Stimulated activated CD8-positive, alpha-beta memory T cell treated with anti-CD3 and anti-CD28 coated beads, Interleukin-4, amount 100 ng/mL, for 24 hours (primary cell): ENCODE data around the gene DNAI1.
A peak's percentile ranks its signal among the peaks of the same experiment; 100 is the strongest.
"Not testable (repeated sequence)": the region's sequence is repeated elsewhere in the genome, so short reads cannot be mapped to it uniquely, and the experiment has no call there.

Source experiments
- DNase-seq: peaks from one replicate; pipeline ENCODE4 v3.0.0-alpha.2; 2020; ENCODE audit warnings: low read depth

Gene DNAI1

DNA sequence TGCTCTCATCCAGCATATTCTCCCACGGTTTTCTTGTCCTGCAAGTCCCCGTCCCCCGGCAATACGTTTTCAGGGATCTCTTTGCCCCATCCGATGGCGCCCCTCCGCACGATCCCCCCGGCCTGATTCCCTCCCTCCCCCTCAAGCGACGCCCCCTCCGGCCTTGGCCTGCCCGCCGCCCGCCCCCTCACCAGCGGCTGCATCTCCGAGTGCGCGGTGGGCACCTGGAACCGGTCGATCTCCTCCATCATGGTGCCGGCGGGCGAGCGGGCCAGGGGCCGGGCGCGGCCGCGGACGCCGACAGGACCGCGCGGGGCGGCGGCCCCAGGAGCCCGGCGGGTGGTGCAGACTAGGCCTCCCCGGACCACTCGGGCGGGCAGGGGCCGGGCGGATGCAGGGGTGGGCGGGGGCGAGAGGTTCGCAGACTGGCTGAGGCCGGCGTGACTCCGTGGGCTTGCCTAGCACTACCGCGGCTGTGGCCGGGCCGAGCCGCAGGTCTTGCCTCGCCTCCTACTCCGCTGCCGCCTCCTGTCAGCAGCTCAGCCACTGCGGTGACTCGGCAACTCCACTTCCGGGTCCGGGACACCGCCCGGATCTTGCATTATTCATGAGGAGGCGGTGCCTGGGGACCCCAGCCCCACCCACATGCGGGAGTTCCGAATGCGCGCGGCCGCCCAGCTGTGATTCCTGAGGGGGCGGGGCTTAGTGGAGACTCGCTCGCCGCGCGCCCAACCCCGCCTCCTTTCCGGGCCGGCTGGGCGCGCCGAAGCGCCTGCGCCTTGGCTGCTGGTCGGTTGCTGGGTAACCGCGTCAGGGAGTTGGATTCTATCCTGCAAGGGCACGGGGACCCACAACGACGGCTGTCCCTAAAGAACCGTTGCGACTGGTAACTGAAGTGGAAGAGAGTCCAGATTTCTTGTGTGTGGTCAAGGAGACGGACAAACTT is at the start of gene DNAI1, which contains the start of gene FAM219A:
Gene DNAI1 (plus strand): TSS at position 793 of the 946 bp plus-strand sequence. CDS start 201 bp downstream, outside the sequence.
Gene FAM219A (minus strand): TSS at position 558 of the 946 bp plus-strand sequence. CDS start 307 bp downstream, at position 251.
- DNase-seq = peak; percentile 98

DNA sequence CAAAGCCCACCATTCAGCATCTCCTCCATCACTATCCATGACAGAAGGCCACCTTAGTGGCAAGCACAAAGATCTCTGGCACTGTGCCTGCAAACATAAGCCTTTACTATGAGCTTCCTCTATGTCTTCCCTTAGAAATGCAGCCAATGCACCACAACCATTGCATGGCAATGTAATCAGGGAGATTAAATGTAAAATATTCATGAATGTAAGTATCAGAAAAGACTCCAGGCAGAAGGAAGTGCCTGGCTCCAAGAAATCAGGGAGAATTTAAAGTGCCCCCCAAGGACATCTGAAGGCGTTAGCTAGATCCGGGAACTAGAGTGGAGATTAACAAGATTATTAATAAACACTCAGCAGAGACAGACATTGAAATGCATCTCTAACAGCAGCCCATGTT is 49.5 kb upstream of the DNAI1 start:
- no peak for DNase-seq

DNA sequence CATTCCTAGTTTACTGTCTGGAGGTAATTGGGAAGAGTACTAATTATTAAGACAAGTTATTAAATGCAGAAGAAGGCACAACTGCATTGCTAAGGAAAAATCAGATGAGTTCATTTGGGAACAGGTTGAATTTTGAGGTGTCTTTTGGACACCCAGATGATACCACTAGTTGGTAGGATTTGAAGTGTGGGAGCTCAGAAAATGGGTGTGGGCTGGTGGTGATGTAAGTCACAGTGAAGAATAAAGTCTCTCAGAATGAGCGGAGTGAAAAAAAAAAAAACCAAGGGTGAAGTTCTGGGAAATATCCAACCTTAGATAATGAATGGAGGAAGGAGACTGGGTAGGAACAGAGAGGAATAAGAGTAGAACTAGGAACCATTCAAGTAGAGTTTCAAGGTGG is 46.3 kb upstream of the DNAI1 start:
- DNase-seq = no peak

DNA sequence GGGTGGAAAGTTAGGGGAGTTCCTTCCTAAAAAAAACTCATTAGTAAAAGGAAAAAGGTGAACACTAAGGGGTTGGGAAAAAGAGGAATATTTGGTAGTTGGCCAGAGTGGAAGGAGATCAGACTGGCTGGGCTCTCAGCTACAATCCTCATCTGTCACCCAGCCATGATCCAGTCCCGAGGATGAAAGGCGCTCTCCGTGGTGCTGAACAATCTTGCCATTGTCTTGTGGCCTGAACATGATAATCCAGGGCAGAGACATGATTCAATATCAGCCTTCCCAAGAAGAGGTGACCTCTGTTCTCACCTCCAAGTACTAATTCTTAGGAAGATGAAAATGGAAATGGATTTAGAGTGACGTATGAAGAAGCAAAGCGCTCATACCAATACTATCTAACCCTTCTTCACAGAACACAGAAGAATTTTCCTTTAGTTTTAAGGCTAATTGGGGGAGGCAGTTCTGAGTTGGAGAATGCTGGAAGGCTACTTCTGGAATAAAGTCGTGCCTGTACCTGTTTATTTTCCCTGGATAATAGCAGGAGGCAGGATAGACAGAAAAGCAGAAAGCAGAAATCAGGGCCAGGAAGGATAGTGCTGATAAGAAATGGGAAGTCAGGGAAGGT is 45.3 kb upstream of the DNAI1 start:
- DNase-seq = no peak

DNA sequence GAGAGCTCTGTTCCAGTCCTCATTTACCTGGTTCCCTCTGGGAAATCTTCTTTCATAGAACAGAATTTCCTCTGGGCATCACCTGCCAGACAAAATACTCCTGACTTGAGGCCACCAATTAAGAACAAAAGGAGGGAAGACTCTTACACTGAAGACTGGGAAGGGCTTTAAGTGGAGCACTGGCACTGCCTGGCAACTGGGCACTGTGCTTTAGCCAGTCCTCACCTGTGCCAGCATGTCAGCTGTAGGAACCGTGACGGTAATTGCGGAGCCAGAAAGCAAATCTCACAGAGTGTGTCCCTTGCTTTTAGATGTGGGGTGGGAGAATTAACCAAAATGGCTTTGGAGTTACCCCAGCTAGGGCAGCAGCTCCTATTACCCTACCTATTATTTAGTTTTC is 40.9 kb upstream of the DNAI1 start:
- no peak for DNase-seq

DNA sequence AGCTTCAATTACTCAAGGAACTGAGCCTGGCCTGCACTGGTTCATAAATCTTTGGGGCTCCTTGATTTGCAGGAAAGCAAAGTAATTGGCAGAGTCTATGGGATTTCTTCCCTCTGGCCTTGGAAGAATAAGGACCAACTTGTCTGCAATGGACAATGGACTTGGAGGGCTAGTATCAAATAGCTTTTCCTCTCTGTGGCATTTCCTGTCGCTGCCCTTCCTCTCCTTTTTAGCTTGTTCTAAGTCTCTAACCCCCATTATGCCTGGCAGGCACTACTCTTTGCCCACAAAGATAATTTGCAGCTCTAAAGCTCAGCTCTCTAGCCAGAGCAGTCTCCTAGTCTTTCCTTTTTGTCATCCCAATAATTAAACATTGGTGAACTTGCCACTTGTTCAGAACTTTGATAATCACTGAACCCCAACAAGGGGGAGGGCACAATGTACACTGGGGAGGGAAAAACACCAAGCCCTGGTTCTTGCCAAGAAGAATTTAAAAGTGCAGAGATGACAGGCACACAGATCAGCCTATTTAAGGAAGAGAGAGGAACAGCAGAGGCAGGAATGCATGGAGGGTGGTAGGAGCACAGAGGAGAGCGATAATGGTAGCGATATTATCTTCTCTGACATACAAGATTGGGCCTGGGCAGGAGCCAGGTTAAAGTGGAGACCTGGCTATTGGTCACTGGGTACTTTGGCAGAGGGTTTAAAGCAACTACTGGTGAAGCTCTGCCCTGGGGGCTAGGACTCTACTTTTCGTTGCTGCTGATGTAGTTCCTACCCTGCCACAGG is 38.7 kb upstream of the DNAI1 start:
- no peak for DNase-seq

DNA sequence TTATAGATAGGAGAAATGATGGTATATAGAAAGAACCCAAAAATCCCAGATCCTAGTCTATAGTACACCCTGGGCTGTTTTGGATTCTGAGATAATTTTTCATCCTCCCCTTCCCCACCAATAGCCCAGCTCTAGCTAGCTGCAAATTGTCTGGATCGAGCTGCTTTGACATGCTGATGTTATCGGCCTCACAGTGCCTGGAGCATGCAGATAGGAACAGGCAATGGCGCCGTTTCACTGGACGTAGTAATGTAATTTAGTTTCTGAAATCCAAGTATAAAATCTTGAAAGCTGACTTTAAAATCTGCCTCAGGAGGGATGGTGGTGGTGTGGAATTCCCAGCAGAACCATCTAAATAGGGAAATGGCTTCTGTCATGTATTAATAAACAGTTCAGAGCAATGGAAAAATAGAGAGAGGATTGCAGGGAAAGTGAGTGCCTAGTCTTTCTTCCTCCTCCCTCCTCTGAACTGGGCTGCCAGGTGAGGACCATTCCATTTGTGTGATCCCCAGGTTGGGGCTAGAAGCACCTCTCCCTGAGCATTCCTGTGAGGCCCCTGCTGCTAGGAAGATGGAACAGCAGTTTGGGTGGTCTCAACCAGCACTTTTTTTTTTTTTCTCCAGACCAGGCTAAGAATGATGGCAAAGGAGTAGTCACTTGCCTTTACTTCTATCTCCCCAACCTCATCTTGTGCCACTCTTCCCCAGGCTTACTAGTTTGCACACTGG is 32.1 kb upstream of the DNAI1 start:
- no peak for DNase-seq

DNA sequence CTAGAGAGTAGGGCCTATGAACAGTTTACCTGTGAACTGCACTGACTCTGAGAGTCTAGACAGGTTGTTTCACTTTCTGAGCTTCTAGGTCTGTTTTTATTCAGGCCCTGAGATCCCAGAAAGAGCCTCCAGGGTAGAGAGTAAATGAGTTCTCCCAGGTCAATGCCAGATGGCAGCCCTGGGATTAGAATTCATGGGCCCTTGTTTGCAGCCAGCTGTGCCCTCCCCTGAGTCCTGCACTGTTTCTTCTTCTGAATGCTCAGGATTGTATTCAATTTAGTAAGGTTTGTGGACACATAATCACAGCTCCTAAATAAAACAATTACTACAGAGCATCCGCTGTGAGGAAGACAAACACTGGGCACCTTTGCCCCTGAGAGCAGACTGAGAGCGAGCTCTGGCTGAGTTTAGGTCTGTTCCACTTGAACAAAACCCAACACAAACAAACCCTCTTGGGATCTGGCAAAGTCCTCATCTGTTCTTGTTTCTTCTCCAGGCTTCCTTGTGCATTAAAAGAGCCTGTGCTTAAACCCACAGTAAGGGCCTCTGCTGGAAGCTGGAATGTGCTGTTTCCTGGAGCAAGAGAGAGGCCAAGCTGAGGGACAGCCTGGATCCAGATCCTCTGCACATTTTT is 30.2 kb upstream of the DNAI1 start:
- DNase-seq = no peak

DNA sequence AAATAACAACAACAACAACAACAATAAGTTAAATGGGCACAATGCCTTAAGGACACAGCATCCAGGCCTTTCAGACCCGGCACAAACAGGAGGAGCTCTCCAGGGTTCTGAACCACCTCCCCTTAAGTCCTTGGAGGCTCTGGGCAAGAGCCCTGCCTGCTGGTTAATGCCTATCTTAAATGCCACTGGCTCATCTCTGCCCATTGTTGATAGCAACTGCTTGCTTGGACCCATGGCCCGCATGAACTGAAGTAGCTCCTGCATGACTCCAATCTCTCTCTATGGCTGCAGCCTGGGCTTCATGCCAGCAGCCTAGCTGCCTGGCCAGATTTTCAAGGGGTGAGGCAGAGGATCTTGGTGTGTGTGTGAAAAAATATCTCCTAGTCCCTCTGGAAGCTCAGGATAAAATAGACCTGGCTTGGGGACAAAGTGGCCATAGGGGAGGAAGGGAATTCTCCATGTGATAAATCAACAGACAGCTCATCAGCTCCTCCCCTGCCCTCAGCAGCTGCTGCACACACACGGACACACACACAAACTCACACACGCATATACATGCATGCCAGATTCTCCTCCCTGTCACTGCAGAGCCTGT is 27.7 kb upstream of the DNAI1 start:
- DNase-seq = no peak

DNA sequence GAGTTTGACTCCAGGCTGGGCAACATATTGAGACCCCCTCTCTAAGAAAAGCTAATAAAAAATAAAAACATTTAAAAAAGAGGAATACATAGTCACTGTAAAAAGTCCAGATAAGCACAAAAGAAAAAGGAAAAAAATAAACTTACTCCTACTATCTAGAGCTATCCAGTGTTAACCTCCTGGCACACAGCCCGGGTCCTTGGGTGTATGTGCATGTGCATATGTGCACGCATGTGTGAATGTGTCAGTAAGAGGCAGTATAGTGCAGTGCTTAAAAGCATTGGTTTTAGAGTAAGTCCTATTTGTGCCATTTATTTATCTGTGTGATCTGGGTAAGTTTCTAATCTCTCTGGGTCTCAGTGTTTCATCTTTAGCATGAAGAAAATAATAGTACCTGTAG is 26.9 kb upstream of the DNAI1 start:
- DNase-seq = no peak

DNA sequence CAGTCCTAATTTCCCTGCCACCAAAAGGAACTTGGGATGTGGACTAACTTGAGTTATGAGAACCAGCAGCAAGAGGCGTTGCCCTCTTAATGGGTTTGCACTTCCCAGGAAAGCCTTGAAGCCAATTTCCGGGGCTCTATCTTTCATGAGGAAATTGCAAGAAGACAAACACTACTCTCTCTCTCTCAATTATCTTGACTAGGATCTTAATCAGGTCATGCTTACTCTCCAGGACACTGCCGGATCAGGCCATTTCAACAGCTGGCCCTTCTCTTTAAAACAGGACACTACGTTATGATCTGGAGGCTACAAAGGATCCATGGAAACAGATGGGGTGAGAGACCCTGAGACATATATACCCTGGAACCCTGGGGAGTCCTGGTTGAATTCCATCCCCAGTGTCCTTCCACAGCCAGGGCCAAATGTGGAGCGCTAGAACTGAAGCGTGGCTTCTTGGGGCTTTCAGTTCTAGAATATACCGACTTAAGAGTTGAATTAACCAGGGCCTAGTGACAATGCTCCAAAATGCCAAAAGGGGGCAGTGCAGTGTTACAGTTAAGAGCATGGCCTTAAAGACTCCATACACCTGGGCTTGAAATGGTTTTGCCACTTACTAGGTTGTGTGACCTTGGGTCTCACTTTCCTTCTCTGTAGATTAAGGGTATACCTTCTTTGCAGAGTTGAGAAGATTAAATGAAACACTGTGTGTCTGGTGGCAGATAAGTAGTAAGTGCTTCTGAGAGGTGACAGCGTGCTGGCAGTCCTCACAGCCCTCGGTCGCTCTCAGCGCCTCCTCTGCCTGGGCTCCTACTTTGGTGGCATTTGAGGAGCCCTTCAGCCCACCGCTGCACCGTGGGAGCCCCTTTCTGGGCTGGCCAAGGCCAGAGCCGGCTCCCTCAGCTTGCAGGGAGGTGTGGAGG is 21.3 kb upstream of the DNAI1 start:
- DNase-seq = peak; percentile 22

DNA sequence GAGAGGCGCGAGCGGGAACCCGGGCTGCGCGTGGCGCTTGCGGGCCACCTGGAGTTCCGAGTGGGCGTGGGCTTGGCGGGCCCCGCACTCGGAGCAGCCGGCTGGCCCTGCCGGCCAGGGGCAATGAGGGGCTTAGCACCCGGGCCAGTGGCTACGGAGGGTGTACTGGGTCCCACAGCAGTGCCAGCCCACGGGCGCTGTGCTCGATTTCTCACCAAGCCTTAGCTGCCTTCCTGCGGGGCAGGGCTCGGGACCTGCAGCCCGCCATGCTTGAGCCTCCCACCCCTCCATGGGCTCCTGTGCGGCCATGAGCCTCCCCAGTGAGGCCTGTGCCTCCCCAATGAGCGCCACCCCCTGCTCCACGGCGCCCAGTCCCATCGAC is 20.7 kb upstream of the DNAI1 start:
- DNase-seq = not testable (repeated sequence)

DNA sequence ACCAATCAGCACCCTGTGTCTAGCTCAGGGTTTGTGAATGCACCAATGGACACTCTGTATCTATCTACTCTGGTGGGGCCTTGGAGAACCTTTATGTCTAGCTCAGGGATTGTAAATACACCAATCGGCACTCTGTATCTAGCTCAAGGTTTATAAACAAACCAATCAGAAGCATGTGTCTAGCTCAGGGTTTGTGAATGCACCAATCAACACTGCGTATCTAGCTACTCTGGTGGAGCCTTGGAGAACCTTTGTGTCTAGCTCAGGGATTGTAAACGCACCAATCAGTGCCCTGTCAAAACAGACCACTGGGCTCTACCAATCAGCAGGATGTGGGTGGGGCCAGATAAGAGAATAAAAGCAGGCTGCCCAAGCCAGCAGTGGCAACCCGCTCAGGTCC is 20.1 kb upstream of the DNAI1 start:
- not testable (repeated sequence) for DNase-seq

DNA sequence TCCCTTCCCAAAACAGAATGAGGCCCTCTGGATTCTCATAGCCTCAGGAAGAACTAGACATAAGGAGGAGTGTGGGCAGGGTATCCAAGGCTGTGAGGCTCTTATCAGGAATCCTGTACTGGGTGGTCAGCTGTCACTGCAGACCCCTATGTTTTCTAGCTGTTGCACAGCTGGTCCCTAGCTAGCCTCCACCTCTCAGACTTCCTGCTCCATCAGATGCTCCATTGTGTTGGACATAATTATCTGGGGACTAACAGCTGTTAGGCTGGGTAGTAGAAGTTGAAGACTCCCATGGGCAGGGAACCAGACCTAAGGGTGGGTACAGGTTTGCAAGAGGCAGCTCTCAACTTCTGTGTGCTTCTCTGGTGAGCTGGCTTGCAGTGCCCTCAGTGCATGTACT is 18.6 kb upstream of the DNAI1 start:
- DNase-seq = no peak

DNA sequence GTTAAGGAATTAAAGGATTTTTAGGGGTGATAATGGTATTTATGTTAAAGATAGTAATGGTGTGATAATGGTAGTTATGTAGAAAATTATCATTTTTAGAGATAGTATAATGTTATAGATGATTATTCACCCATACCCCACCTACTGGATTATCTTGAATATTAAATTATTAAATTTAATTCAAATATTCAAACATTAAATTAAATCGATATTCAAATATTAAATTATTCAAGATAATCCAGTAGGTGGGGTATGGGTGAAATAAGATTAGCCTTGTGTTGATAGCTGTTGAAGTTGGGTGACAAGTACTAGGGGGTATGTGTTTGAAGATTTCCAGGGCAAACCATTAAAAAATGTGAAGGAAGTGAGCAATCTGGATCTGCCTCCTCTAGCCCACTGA is 15.8 kb upstream of the DNAI1 start:
- no peak for DNase-seq

DNA sequence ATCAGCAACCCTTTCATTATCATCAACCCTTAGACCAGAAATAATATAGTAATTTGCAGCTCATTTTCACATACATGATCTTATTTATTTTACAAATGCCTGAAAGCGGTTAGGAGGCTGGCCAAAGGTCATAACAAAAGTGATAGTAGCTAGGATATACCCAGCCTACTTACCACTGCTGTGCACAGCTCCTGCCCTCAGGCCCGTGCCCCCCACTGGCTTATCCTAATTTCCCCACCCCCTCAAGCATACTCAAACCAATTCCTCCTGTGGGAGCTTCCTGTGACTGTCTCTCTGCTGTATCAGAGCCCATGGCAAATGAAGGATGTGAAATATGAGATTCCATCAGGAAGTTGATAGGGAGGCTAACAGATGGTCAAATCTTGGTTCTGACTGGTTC is 15.1 kb upstream of the DNAI1 start:
- DNase-seq = no peak

DNA sequence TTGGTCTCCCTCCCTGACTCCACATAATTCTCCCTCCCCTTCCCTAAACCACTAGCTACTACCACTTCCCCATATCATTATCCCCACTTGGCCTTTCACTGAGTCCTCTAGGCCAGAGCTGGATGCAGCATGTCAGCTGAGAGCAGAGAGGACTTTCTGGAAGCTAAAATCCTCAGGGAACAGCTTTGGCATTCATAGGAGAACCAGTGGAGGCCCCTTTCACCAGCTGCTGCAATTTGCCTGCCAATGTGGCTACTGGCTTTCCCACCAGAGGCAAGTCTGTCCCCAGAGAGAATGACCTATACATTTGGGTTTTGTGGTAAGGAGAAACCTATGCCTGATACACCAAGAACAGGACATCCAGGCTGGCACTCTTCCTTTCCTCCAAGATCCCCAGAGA is 14.6 kb upstream of the DNAI1 start:
- DNase-seq = no peak

DNA sequence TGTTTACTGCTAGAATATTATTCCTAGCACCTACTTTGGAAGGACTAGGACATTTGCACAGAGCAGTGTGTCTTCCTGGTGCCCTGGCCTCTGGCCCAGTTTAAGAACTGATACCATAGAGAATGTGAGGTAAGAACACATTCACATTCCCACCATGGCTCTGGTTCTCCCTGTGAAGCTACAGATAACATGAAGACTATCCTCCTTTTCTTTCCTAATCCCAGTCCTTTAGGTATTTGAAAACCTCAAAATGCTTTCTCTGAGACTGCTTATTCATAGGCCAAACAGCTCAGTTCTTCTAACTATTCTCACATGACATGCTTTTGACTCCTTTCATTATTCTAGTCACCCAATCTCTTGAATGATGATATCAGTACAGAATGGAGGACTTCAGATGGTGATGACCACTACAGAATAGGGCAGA is 12.1 kb upstream of the DNAI1 start:
- no peak for DNase-seq

DNA sequence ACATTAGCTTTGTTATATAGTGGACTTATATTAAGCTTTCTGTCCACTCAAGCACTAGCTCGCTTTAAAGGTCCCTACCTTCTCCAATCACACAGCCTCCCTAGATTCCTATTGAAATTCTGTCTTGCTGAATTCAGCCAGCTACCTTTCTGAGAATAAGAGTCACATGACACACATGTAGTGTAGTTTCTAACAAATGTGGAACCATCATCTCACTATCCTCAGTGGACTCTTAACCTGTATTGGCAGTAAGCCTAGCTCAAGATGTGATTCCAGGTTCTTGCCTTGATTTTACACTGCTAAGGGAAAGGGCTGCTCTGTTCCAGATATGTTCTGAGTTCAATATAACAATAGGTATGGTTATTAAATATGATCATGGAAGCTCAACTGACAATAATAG is 11.7 kb upstream of the DNAI1 start:
- DNase-seq = no peak

DNA sequence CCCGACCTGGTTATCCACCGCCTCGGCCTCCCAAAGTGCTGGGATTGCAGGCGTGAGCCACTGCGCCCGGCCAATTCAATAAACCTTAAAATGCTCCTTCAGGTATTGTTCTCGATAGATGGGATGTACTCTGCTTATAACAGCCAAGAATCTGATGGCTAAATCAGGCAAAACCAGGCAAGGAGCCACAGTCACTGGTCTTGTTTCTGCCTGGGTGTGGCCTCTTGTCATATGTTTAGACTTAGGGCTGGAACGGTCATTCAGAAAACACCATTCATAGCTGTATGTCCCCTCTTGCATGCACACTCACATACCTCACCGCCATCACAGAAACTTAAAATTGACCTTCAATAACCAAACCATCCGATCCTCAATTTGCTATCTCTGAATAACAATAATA is 8.0 kb upstream of the DNAI1 start:
- DNase-seq = no peak
